GM23338 (cell line): ENCODE data around the gene SYNJ2BP. TPM values are rescaled to one million over a fixed set of nuclear protein-coding genes. Genes with fewer than 3 reads are reported as not detected.
"Not testable (repeated sequence)": the region's sequence is repeated elsewhere in the genome, so short reads cannot be mapped to it uniquely, and the experiment has no call there.

ENCODE experiments used
- ATAC-seq: fragments of 200-7000 bp; cut with Tn5 transposase; 3 replicates; pipeline ENCODE4 v1.9.1; 2020
- DNase-seq: peaks from one replicate; pipeline ENCODE4 v3.0.0-alpha.2; 2015; ENCODE audit warnings: low spot score
- H2AFZ ChIP-seq: fragments of 200-600 bp; sonication (generic); 2 replicates; pipeline ENCODE4 v1.8.0; 2016; ENCODE audit warnings: antibody characterized with exemption, mild to moderate bottlenecking, moderate library complexity
- H3F3A ChIP-seq: fragments of 200-600 bp; sonication (generic); replicated peaks from 2 replicates; pipeline ENCODE4 v1.8.0; 2017; ENCODE audit warnings: antibody characterized with exemption, mixed run types, low read depth
- H3K27ac ChIP-seq: fragments of 200-600 bp; sonication (generic); 2 replicates; pipeline ENCODE4 v1.6.1; 2016; ENCODE audit warnings: low read depth
- H3K27me3 ChIP-seq: fragments of 200-600 bp; sonication (generic); 2 replicates; pipeline ENCODE4 v1.8.0; 2016; ENCODE audit warnings: mild to moderate bottlenecking, mixed run types, moderate library complexity; ENCODE audit not compliant: insufficient read depth
- H3K36me3 ChIP-seq: fragments of 200-600 bp; sonication (generic); 2 replicates; pipeline ENCODE4 v1.8.0; 2016; ENCODE audit warnings: mild to moderate bottlenecking; ENCODE audit not compliant: insufficient read depth
- H3K4me1 ChIP-seq: fragments of 200-600 bp; sonication (generic); 2 replicates; pipeline ENCODE4 v1.8.0; 2016; ENCODE audit warnings: mild to moderate bottlenecking, moderate library complexity; ENCODE audit not compliant: insufficient read depth
- H3K4me2 ChIP-seq: fragments of 200-600 bp; sonication (generic); 2 replicates; pipeline ENCODE4 v1.7.1; 2017; ENCODE audit warnings: mixed run types
- H3K4me3 ChIP-seq: fragments of 200-600 bp; sonication (generic); 2 replicates; pipeline ENCODE4 v1.6.1; 2016; ENCODE audit warnings: mixed run types
- H3K79me2 ChIP-seq: fragments of 200-600 bp; sonication (generic); replicated peaks from 2 replicates; pipeline ENCODE4 v1.8.0; 2017; ENCODE audit warnings: mild to moderate bottlenecking; ENCODE audit not compliant: insufficient read depth
- H3K9me2 ChIP-seq: fragments of 200-600 bp; sonication (generic); 2 replicates; pipeline ENCODE4 v1.8.0; 2017; ENCODE audit not compliant: insufficient read depth
- H4K20me1 ChIP-seq: fragments of 200-600 bp; sonication (generic); replicated peaks from 2 replicates; pipeline ENCODE4 v1.8.0; 2017; ENCODE audit warnings: mild to moderate bottlenecking; ENCODE audit not compliant: insufficient read depth
- H3K27ac Mint-ChIP-seq: 2 replicates; pipeline ENCODE4 v1.8.0; 2020; ENCODE audit warnings: inconsistent platforms, mild to moderate bottlenecking, moderate library complexity, mixed read lengths
- H3K27me3 Mint-ChIP-seq: 3 replicates; pipeline ENCODE4 v1.8.0; 2022; ENCODE audit warnings: low read depth, mild to moderate bottlenecking, moderate library complexity, mixed read lengths, inconsistent platforms; ENCODE audit not compliant: insufficient read depth, poor library complexity
- H3K36me3 Mint-ChIP-seq: 3 replicates; pipeline ENCODE4 v1.8.0; 2021; ENCODE audit warnings: low read depth, mild to moderate bottlenecking, inconsistent platforms, moderate library complexity, mixed read lengths
- H3K4me1 Mint-ChIP-seq: 3 replicates; pipeline ENCODE4 v1.8.0; 2020; ENCODE audit warnings: mild to moderate bottlenecking, inconsistent platforms, mixed read lengths
- H3K4me3 Mint-ChIP-seq: 3 replicates; pipeline ENCODE4 v1.8.0; 2021; ENCODE audit warnings: moderate library complexity, mild to moderate bottlenecking, inconsistent platforms, mixed read lengths
- H3K9me3 Mint-ChIP-seq: 3 replicates; pipeline ENCODE4 v1.8.0; 2020; ENCODE audit warnings: moderate library complexity, mild to moderate bottlenecking, inconsistent platforms, mixed read lengths
- JUNB ChIP-seq: IDR thresholded peaks from one replicate; pipeline ENCODE4 v1.6.1; 2016; ENCODE audit warnings: antibody characterized with exemption; ENCODE audit not compliant: unreplicated experiment
- polyA plus RNA-seq: library from polyadenylated mRNA; unstranded; fragments of >200 nt; fragmentation: Nextera tagmentation; extraction: Ambion mirVana; gene quantifications from 2 replicates; pipeline ENCODE4 v1.2.1, GENCODE V29; 2016
- total RNA-seq: library from RNA; depleted of rRNA; stranded (reverse); fragments of >200 nt; shearing (Covaris generic); gene quantifications from 2 replicates; pipeline ENCODE4 v1.2.3, GENCODE V29; 2014
- TF ChIP-seq, protein P1 (sequence below): fragments of 250-450 bp; sonication (Bioruptor Pico); IDR thresholded peaks from 2 replicates; pipeline ENCODE4 v1.5.0; 2020; ENCODE audit warnings: mild to moderate bottlenecking, moderate library complexity
- TF ChIP-seq, protein P2 (sequence below), 2 experiments: fragments of 200-600 bp in 1 of 2; sonication (generic) in 1 of 2; conservative IDR thresholded peaks; 2 replicates each; pipeline versions ENCODE4 v1.5.1 to v1.6.1; 2016 to 2017; ENCODE audit warnings: antibody characterized with exemption in 2 of 2, low read depth in 2 of 2, mild to moderate bottlenecking in 2 of 2, moderate library complexity in 1 of 2

Gene SYNJ2BP
- total and polyA plus RNA-seq, 2 experiments from 2014 or later = 24.2 to 48.2 TPM

DNA sequence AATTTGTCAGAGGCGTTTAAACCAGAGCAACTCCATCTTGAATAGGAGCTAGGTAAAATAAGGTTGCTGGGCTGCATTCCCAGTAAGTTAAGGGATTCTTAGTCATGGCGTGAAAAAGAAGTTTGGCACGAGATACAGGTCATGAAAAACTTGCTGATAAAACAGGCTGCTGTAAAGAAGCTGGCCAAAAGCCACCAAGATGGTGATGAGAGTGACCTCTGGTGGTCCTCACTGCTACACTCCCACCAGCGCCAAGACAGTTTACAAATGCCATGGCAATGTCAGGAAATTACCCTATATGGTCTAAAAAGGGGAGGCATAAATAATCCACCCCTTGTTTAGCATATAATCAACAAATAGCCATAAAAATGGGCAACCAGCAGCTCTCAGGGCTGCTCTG lies 13.6 kb downstream of the SYNJ2BP start:
- H2AFZ ChIP-seq, H4K20me1 ChIP-seq, H3K4me3 ChIP-seq, H3K9me2 ChIP-seq, H3F3A ChIP-seq, H3K36me3 ChIP-seq, H3K27me3 ChIP-seq, H3K4me3 Mint-ChIP-seq, H3K27me3 Mint-ChIP-seq: not testable (repeated sequence)
- H3K4me2 ChIP-seq = peak overlapping the region; percentile 50
- peaks cover 36% of the 10 kb centered on the region for H3K79me2 ChIP-seq
- peaks cover 25% of the 10 kb centered on the region for H3K4me1 ChIP-seq
- peak overlapping the region; percentile 61; the same call in 1 of the 2 replicates for H3K27ac ChIP-seq
- TF ChIP-seq, protein P1, sequence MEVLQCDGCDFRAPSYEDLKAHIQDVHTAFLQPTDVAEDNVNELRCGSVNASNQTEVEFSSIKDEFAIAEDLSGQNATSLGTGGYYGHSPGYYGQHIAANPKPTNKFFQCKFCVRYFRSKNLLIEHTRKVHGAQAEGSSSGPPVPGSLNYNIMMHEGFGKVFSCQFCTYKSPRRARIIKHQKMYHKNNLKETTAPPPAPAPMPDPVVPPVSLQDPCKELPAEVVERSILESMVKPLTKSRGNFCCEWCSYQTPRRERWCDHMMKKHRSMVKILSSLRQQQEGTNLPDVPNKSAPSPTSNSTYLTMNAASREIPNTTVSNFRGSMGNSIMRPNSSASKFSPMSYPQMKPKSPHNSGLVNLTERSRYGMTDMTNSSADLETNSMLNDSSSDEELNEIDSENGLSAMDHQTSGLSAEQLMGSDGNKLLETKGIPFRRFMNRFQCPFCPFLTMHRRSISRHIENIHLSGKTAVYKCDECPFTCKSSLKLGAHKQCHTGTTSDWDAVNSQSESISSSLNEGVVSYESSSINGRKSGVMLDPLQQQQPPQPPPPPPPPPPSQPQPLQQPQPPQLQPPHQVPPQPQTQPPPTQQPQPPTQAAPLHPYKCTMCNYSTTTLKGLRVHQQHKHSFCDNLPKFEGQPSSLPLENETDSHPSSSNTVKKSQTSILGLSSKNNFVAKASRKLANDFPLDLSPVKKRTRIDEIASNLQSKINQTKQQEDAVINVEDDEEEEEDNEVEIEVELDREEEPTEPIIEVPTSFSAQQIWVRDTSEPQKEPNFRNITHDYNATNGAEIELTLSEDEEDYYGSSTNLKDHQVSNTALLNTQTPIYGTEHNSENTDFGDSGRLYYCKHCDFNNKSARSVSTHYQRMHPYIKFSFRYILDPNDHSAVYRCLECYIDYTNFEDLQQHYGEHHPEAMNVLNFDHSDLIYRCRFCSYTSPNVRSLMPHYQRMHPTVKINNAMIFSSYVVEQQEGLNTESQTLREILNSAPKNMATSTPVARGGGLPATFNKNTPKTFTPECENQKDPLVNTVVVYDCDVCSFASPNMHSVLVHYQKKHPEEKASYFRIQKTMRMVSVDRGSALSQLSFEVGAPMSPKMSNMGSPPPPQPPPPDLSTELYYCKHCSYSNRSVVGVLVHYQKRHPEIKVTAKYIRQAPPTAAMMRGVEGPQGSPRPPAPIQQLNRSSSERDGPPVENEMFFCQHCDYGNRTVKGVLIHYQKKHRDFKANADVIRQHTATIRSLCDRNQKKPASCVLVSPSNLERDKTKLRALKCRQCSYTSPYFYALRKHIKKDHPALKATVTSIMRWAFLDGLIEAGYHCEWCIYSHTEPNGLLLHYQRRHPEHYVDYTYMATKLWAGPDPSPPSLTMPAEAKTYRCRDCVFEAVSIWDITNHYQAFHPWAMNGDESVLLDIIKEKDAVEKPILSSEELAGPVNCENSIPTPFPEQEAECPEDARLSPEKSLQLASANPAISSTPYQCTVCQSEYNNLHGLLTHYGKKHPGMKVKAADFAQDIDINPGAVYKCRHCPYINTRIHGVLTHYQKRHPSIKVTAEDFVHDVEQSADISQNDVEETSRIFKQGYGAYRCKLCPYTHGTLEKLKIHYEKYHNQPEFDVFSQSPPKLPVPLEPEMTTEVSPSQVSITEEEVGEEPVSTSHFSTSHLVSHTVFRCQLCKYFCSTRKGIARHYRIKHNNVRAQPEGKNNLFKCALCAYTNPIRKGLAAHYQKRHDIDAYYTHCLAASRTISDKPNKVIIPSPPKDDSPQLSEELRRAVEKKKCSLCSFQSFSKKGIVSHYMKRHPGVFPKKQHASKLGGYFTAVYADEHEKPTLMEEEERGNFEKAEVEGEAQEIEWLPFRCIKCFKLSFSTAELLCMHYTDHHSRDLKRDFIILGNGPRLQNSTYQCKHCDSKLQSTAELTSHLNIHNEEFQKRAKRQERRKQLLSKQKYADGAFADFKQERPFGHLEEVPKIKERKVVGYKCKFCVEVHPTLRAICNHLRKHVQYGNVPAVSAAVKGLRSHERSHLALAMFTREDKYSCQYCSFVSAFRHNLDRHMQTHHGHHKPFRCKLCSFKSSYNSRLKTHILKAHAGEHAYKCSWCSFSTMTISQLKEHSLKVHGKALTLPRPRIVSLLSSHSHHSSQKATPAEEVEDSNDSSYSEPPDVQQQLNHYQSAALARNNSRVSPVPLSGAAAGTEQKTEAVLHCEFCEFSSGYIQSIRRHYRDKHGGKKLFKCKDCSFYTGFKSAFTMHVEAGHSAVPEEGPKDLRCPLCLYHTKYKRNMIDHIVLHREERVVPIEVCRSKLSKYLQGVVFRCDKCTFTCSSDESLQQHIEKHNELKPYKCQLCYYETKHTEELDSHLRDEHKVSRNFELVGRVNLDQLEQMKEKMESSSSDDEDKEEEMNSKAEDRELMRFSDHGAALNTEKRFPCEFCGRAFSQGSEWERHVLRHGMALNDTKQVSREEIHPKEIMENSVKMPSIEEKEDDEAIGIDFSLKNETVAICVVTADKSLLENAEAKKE (CRISPR knock-in tag) = 0 out of 2 replicates have a peak, but pooled peaks have one; percentile 21
- TF ChIP-seq, protein P2, sequence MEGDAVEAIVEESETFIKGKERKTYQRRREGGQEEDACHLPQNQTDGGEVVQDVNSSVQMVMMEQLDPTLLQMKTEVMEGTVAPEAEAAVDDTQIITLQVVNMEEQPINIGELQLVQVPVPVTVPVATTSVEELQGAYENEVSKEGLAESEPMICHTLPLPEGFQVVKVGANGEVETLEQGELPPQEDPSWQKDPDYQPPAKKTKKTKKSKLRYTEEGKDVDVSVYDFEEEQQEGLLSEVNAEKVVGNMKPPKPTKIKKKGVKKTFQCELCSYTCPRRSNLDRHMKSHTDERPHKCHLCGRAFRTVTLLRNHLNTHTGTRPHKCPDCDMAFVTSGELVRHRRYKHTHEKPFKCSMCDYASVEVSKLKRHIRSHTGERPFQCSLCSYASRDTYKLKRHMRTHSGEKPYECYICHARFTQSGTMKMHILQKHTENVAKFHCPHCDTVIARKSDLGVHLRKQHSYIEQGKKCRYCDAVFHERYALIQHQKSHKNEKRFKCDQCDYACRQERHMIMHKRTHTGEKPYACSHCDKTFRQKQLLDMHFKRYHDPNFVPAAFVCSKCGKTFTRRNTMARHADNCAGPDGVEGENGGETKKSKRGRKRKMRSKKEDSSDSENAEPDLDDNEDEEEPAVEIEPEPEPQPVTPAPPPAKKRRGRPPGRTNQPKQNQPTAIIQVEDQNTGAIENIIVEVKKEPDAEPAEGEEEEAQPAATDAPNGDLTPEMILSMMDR (conservative IDR thresholded peaks at IDR 0.05; ENCODE audit: low read depth in 2 of 2) = peak; percentile 73 to 77
- peak; percentile 59 for DNase-seq
- Mint-ChIP-seq H3K36me3 (peaks cover 39% of the 10 kb centered on the region), H3K4me1 (peaks cover 23% of the 10 kb centered on the region), H3K9me3 (peaks cover 12% of the 10 kb centered on the region), H3K27ac (peak overlapping the region; percentile 36; the same call in 1 of the 2 replicates)
- ATAC-seq = peak; percentile 83

DNA sequence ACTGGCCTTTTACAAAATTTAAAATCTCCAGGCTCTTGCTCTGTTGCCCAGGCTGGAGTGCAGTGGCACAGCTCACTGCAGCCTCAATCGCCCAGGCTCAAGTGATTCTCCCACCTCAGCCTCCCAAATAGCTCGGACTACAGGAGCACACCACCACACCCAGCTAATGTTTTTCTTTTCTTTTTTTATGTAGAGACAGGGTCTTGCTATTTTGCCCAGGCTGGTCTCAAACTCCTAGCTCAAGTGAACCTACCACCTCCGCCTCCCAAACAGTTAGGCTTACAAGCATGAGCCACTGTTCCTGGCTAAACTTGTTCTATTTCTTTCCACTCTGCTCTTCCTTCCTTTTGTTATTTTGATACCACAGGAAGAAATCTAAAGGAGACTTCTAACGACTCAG lies 15.2 kb downstream of the SYNJ2BP start:
- peaks cover 7% of the 10 kb centered on the region for H3K27me3 Mint-ChIP-seq
- no peak overlapping the region for H3K4me3 Mint-ChIP-seq
- DNase-seq (peak; percentile 39), ATAC-seq (peak; percentile 36; the same call in 2 of the 3 replicates)
- peaks cover 16% of the 10 kb centered on the region for H3K9me3 Mint-ChIP-seq
- H2AFZ ChIP-seq = no peak overlapping the region
- no peaks in the 10 kb centered on the region for H4K20me1 ChIP-seq
- peaks cover 28% of the 10 kb centered on the region for H3K79me2 ChIP-seq
- H3K27ac ChIP-seq = peak overlapping the region; percentile 61
- H3K4me3 ChIP-seq = peak overlapping the region; percentile 29; the same call in 1 of the 2 replicates
- peak overlapping the region; percentile 50 for H3K4me2 ChIP-seq
- no peaks in the 10 kb centered on the region for H3K36me3 ChIP-seq
- H3K4me1 Mint-ChIP-seq = peaks cover 23% of the 10 kb centered on the region
- no peaks in the 10 kb centered on the region for H3K9me2 ChIP-seq
- H3K27ac Mint-ChIP-seq = peak overlapping the region; percentile 89
- no peaks in the 10 kb centered on the region for H3K27me3 ChIP-seq
- no peaks in the 10 kb centered on the region for H3F3A ChIP-seq
- peaks cover 38% of the 10 kb centered on the region for H3K36me3 Mint-ChIP-seq
- peaks cover 25% of the 10 kb centered on the region for H3K4me1 ChIP-seq
- no peak for TF ChIP-seq JUNB
- TF ChIP-seq, protein P1 (CRISPR knock-in tag) = no peak
